ENCODE measurements around the gene TIGD3. TPM values are rescaled to one million over a fixed set of nuclear protein-coding genes. Genes with fewer than 3 reads are reported as not detected.
A peak's percentile ranks its signal among the peaks of the same experiment; 100 is the strongest.

TIGD3 gene
- total RNA-seq, 1 experiment from 2014 or later: 1.3 TPM

DNA sequence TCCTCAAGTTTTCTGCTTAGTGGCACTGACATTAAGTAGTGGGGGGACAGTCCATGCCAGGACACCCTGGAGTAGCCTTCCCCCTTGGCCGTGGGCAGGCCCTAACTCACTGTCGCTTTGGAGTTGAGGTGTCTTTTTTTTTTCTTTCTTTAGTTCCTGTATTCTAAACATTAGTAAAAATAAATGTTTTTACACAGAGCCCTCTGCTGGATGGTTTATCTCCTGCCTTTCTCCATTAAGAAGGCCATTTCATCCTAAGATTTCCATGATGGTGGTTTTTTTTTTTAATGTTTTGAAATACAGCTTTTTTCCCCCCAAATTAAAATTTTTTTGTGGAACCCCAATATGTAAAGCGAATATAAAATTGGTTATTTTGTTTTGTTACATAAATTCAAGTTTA lies 1.8 kb upstream of the TIGD3 start:
- H2AFZ ChIP-seq (ENCODE audit: low read length): no peak overlapping the region
- POLR2A ChIA-PET (ENCODE audit: unreplicated experiment): interaction anchor here (0.6 kb wide), 1 partner anchor 18 kb away, joined by 9 read pairs; no protein-coding TSS in a partner anchor
- DNase-seq: peak; percentile 58

DNA sequence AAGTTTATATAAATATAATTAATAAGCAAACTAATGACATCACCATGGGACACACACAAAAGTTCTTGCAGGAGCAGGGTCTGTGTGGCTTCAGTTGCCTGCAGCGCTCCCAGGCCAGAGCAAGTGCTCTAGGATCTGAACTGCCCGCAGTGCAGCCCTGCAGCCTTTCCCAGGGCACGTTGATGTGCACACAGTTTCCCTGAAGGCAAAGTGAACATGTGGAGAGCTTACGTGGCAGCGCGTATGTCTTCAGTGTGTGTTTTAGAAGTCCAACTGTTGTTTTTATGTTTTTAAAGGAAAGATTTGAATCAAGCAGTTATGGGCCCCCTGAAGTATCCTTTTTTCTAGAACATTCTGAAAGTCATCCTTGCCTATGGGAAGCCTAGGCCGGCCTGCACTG lies 1.2 kb upstream of the TIGD3 start:
- ChIA-PET POLR2A (ENCODE audit: unreplicated experiment) (interaction anchor here (0.6 to 1.4 kb wide), 2 partner anchors 19 to 20 kb away, joined by 5 to 9 read pairs; no protein-coding TSS in a partner anchor), CTCF (interaction anchor here (0.6 to 1.9 kb wide), 5 partner anchors 9 to 78 kb away, joined by 3 to 28 read pairs (median 4); no protein-coding TSS in a partner anchor)
- H3K9ac ChIP-seq (ENCODE audit: low read length): no peak overlapping the region
- no peaks in the 10 kb centered on the region for H3K79me2 ChIP-seq (ENCODE audit: low read length)
- peaks cover 14% of the 10 kb centered on the region for H3F3A ChIP-seq (ENCODE audit: low read length, unreplicated experiment)
- TF ChIP-seq EZH2phosphoT487 (IDR thresholded peaks at IDR 0.05; ENCODE audit: borderline replicate concordance, low read length) (no peak), EZH2 (IDR thresholded peaks at IDR 0.05; ENCODE audit: low read length, unreplicated experiment) (no peak)
- TF ChIP-seq, protein P1, sequence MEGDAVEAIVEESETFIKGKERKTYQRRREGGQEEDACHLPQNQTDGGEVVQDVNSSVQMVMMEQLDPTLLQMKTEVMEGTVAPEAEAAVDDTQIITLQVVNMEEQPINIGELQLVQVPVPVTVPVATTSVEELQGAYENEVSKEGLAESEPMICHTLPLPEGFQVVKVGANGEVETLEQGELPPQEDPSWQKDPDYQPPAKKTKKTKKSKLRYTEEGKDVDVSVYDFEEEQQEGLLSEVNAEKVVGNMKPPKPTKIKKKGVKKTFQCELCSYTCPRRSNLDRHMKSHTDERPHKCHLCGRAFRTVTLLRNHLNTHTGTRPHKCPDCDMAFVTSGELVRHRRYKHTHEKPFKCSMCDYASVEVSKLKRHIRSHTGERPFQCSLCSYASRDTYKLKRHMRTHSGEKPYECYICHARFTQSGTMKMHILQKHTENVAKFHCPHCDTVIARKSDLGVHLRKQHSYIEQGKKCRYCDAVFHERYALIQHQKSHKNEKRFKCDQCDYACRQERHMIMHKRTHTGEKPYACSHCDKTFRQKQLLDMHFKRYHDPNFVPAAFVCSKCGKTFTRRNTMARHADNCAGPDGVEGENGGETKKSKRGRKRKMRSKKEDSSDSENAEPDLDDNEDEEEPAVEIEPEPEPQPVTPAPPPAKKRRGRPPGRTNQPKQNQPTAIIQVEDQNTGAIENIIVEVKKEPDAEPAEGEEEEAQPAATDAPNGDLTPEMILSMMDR (conservative IDR thresholded peaks at IDR 0.05; ENCODE audit: low read depth, low read length): no peak
- H3K4me1 ChIP-seq (ENCODE audit: insufficient read depth, low read length): peaks cover 7% of the 10 kb centered on the region
- H3K27me3 ChIP-seq (ENCODE audit: low read length): no peaks in the 10 kb centered on the region
- intact Hi-C loops (cut with micrococcal nuclease): no loop called here
- BruUV-seq (replicated peaks): no TSS peak
- no peak overlapping the region for H3K27ac ChIP-seq (ENCODE audit: low read length)
- no peak overlapping the region for H2AFZ ChIP-seq (ENCODE audit: low read length)
- ATAC-seq (no peak), DNase-seq (no peak)
- no peak overlapping the region for H3K4me3 ChIP-seq (ENCODE audit: low read length)
- H3K9me3 ChIP-seq (ENCODE audit: low read length): no peaks in the 10 kb centered on the region
- H3K4me2 ChIP-seq (ENCODE audit: low read length): no peak overlapping the region; the same call in 1 of the 2 replicates
- no peaks in the 10 kb centered on the region for H3K9me2 ChIP-seq (replicated peaks; ENCODE audit: low read length)
- peaks cover 34% of the 10 kb centered on the region for H3K36me3 ChIP-seq (ENCODE audit: low read depth, low read length)
- H4K20me1 ChIP-seq (ENCODE audit: low read length): no peaks in the 10 kb centered on the region

More for the DNA sequence above, 1.8 kb upstream of the TIGD3 start:
- Histone ChIP-seq H3K4me1 (ENCODE audit: insufficient read depth, low read length) (peaks cover 7% of the 10 kb centered on the region), H4K20me1 (ENCODE audit: low read length) (no peaks in the 10 kb centered on the region), H3F3A (ENCODE audit: low read length, unreplicated experiment) (peaks cover 14% of the 10 kb centered on the region), H3K9me2 (replicated peaks; ENCODE audit: low read length) (no peaks in the 10 kb centered on the region), H3K27ac (ENCODE audit: low read length) (no peak overlapping the region), H3K4me2 (ENCODE audit: low read length) (no peak overlapping the region), H3K9me3 (ENCODE audit: low read length) (no peaks in the 10 kb centered on the region), H3K27me3 (ENCODE audit: low read length) (no peaks in the 10 kb centered on the region), H3K4me3 (ENCODE audit: low read length) (no peak overlapping the region), H3K36me3 (ENCODE audit: low read depth, low read length) (peaks cover 39% of the 10 kb centered on the region), H3K79me2 (ENCODE audit: low read length) (no peaks in the 10 kb centered on the region), H3K9ac (ENCODE audit: low read length) (no peak overlapping the region)
- ATAC-seq: no peak
- BruUV-seq (replicated peaks): no TSS peak
- CTCF ChIA-PET: interaction anchor here (0.6 to 1.9 kb wide), 5 partner anchors 8 to 78 kb away, joined by 3 to 28 read pairs (median 4); no protein-coding TSS in a partner anchor
- no peak for TF ChIP-seq EZH2 (IDR thresholded peaks at IDR 0.05; ENCODE audit: low read length, unreplicated experiment)
- no peak for TF ChIP-seq EZH2phosphoT487 (IDR thresholded peaks at IDR 0.05; ENCODE audit: borderline replicate concordance, low read length)
- TF ChIP-seq, protein P1 (conservative IDR thresholded peaks at IDR 0.05; ENCODE audit: low read depth, low read length): peak; percentile 68
- intact Hi-C loops (cut with micrococcal nuclease): no loop called here

DNA sequence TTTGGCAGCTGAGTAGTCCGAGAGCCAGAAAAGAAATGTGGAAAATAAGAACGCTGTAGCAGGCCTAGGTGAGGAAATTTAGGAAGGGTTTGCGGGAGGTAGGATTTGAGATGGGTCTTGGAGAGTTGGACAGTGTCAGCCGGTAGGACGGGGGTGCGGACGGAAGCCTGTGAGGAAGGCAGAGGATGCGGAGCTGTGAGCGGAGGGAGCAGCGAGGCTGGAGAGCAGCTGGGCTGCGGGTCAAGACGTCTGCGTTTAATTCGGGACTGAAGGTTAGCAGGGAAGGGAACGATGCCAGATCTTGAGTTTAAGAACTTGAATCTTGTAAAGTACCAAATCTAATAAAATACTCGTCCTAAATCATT lies 669 bp upstream of the TIGD3 start:
- Histone ChIP-seq H4K20me1 (ENCODE audit: low read length) (no peaks in the 10 kb centered on the region), H3K27ac (ENCODE audit: low read length) (no peak overlapping the region), H3K9me2 (replicated peaks; ENCODE audit: low read length) (no peaks in the 10 kb centered on the region), H3K27me3 (ENCODE audit: low read length) (no peaks in the 10 kb centered on the region), H3K9ac (ENCODE audit: low read length) (peak overlapping the region; percentile 24; the same call in 1 of the 2 replicates), H2AFZ (ENCODE audit: low read length) (peak overlapping the region; percentile 73), H3K36me3 (ENCODE audit: low read depth, low read length) (peaks cover 29% of the 10 kb centered on the region), H3K4me1 (ENCODE audit: insufficient read depth, low read length) (peaks cover 7% of the 10 kb centered on the region), H3F3A (ENCODE audit: low read length, unreplicated experiment) (peaks cover 14% of the 10 kb centered on the region), H3K79me2 (ENCODE audit: low read length) (no peaks in the 10 kb centered on the region), H3K9me3 (ENCODE audit: low read length) (no peaks in the 10 kb centered on the region), H3K4me2 (ENCODE audit: low read length) (peak overlapping the region; percentile 91), H3K4me3 (ENCODE audit: low read length) (peak overlapping the region; percentile 72)
- POLR2A ChIA-PET (ENCODE audit: unreplicated experiment): interaction anchor here (1.4 kb wide), 1 partner anchor 21 kb away, joined by 5 read pairs; no protein-coding TSS in a partner anchor
- no peak for DNase-seq
- ATAC-seq: peak; percentile 0; the same call in 1 of the 2 replicates
- no TSS peak for BruUV-seq (replicated peaks)
- CTCF ChIA-PET: interaction anchor here (0.6 to 1.9 kb wide), 4 partner anchors 20 to 79 kb away, joined by 3 to 28 read pairs (median 4); partner anchors contain the start of gene DPF2
- intact Hi-C loops (cut with micrococcal nuclease): no loop called here
- TF ChIP-seq EZH2phosphoT487 (IDR thresholded peaks at IDR 0.05; ENCODE audit: borderline replicate concordance, low read length): no peak
- TF ChIP-seq EZH2 (IDR thresholded peaks at IDR 0.05; ENCODE audit: low read length, unreplicated experiment): no peak
- TF ChIP-seq, protein P1 (conservative IDR thresholded peaks at IDR 0.05; ENCODE audit: low read depth, low read length): no peak
